ENCODE data around the gene KIF4A.

GRCh38 chrX:70442224-70442623 is 152.3 kb downstream of the KIF4A start:
- TF ChIP-seq POLR2AphosphoS5 (IDR thresholded peaks at IDR 0.05) (no peak), POLR2A (IDR thresholded peaks at IDR 0.05) (no peak), CTCF (IDR thresholded peaks at IDR 0.05) (no peak)

Measured in prostate gland (tissue), 2 donors.